ENCODE results near the gene CCDC3.

GRCh38 chr10:12961416-12962205, 39.9 kb downstream of the CCDC3 start:
- TF ChIP-seq CTCF (IDR thresholded peaks at IDR 0.05) (no peak), POLR2A (IDR thresholded peaks at IDR 0.05) (no peak), POLR2AphosphoS5 (IDR thresholded peaks at IDR 0.05) (no peak)

All from sigmoid colon (tissue), 4 donors.